Activated CD8-positive, alpha-beta memory T cell treated with anti-CD3 and anti-CD28 coated beads, Interleukin-2, amount 50 U/mL, for 24 hours (primary cell): ENCODE measurements around the gene TEX264.

Experiments
- DNase-seq: peaks from one replicate; pipeline ENCODE4 v3.0.0-alpha.2; 2020; ENCODE audit errors: extremely low read depth

Gene TEX264

DNA sequence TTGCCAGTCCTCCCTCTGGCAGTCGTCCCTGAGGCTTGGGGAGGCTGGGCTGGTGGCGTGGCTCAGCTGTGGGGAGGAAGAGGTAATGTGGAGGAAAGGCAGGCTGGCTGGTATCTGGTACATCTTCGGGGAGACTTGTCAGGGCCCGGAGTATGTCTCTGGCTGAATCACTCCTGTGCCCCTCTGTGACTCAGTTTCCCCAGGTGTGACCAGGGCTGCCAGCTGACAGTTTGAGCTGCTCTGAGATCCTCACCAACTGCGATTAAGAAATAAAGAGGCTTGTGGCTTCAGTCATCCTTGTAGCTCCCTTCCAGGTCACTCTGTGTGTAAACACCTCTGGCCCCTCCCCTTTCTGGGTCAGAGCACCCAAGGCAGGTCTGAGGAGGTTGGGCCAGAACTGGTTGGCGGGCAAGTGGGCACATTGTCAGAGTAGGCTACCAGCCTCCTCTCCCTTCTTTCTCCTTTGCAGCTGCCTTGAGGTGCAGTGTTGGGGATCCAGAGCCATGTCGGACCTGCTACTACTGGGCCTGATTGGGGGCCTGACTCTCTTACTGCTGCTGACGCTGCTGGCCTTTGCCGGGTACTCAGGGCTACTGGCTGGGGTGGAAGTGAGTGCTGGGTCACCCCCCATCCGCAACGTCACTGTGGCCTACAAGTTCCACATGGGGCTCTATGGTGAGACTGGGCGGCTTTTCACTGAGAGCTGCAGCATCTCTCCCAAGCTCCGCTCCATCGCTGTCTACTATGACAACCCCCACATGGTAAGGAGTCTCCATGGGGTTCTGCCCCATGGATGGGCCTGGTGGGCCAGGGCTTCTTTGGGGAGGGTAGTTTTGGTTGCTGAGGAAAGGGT lies 3.0 kb downstream of the TEX264 start:
- no peak for DNase-seq

DNA sequence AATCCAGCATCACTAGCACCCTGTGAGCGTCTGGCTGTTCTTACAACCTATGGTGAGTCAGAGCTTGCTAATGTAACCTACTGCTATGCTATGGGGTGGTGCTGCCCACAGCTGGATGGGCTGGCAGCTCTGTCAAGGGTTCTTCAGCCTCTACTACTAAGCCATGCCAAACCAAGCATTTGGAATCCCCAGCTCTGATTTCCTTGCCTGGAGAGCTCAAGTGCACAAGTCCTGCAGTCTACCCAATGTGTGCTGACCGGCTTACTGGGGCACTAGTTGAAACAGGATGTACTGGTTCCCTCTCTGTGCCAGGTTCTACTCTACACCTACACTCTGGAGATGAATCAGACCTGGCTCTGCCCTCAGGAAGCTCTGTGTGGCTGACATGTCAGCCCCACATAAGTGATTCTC lies 4.2 kb downstream of the TEX264 start:
- DNase-seq, result no peak

DNA sequence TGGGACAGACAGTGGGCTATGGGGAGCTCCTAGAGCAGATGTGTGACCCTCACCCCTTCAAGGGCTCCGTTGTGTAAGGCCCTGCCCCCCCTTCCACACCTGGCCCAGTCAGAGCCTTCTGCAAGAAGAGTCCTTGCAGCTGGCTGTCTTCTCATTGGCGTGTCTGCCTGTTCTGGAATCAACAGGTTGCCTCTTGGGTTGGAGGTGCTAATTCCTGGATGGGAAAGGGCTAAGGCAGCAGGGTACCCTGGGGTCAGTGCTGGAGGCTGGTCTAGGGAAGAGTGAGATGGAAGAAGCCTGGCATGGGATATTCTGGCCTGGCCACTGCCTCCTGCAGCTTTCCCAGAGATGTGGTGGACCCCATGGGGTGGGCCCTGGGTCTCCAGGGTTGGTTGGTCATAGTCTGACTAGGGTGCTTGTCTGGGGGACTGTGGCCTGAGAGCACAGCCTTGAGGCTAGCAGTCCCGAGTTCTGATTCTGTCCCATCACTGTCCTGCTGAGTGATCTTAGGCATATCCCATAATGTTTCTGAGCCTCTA lies 5.1 kb downstream of the TEX264 start:
- DNase-seq, result no peak

DNA sequence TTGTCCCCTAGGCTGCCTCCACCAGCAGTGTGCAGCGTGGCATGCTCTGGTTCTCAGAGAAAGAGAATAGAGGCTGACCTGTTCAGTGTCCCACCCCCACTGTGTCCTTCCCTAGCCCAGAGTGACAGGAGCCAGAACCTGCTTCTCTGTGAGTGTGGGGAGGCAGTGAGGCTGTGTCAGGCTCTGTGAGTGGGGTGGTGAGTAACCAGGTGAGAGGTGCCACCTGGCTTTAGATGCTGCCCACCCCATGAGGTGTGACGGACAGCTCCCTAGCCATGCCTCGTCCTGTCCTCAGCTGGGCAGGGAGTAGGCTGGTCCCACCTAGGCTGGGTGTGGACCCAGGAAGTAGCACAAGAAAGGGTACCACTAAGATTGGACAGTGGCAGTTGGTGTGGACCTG lies 6.3 kb downstream of the TEX264 start:
- DNase-seq, result no peak

DNA sequence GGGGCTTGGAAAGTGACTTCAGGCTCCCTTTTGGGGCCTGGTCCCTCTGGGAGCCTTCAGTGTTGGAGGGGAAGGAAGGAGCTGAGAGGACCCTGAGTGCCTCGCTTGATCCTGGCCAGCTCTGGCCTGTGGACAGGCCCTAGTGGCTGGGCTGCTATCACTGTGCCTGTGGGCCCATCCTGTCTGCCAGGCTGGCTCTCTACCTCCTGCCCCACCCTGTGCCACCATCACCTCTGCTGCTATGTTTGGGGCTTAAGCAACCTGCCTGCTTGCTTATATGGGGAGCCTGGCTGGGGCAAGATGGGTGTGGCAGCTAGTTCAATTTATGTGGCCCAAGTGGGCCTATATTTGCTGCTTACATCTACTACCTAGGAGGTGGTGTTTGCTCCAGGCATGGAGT lies 7.1 kb downstream of the TEX264 start:
- DNase-seq, result no peak

DNA sequence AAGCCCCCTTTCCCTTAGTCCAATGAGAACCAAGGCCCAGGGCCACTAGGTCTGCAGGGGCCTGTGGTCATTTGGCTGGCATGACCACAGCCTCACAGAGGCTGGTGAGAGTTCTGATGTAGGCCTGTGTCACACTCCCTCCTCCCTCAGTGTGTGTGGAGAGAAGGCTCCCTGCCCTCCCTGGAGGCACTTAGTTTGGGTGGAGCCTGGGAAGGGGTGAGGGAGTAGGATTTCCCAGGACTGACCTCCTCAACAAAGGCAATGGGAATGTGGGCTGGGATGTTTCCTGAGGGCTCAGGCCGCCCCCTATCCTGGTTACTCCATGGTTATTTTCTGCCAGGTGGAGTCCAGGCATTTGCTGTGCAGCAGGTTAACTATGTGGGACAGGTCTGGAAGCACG lies 7.6 kb downstream of the TEX264 start:
- no peak for DNase-seq

DNA sequence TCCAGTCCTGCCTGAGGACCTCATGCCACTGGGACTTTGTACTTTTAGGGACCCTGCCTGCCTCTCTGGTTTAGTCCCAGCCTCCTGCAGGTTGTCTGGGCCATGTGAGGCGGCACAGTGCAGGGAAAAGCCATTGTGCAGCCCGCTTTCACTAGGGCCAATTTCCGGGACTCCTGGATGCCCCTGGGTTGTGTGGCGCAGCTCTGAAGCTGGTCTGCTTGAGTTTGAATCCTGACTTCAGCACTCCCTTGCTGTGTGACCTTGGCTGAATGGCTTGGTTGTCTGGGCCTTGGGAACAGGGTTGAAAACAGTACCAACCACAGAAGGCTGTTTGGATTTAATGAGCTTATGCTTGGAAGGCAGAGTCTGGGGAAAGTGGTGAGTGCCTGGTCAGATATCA lies 8.3 kb downstream of the TEX264 start:
- no peak for DNase-seq

DNA sequence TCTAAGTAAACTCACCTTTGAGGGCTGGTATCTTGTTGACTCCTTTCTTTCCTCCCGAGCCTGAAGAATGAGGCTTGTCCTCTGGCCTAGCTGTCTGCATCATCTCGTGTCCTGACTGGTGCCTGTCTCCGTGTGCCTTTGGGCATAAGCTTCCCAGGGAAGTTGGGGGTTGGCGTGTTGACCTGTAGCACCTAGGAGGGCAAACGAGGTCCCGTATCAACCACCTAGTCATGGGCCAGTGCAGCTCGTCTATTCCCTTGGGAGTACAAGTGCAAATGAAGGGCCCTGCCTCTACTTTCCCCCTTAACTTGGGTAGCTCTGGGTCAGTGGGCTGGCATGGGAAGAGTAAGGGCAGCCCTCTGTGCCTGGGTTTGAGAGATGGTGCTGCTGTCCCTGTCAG lies 8.7 kb downstream of the TEX264 start:
- DNase-seq, result no peak

DNA sequence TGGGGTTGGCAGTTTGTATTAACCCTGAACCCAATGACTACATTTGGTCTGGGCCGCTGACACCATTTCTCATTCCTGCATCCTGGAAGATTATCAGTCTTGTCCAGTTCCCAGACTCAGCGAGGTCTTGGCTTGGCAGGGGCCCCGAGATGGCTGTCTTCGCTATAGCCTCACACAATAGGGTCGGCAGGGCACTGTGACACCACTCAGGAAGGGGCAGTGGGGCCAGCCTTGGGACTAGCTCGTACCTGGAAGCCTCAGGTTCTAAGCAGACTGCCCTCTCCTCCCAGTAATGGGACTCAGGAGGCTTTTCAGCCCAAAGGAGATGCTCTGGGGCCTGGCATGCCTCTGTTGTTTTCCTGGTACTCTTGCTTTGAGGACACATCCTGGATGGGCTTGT lies 9.1 kb downstream of the TEX264 start:
- no peak for DNase-seq

DNA sequence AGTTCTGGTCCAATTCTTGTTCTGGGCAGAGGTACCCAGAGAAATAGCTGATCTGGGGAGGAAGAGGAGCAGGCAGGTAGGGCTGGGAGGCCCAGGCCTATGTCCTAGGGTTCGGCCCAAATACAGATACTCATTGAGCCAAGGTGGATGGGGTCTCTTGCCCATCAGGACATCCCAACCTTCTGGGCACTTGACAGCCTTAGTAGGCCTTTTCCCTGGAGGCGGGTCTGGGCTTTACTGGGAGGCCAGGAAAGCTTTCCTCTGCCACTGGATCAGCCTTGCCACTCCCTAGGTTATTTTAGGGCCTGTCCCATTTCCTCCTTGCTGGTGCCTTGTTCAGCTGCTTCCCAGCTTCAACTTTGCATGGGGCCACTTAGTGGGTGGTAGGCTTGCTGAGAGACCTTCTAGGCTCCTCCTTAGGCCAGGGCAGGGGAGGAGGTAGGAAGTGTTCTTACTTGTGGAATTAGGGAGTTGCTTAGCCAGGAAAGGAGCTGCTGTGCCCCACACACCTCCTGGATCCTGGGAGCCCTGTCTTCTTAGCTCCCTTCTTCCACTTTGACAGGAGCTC lies 9.7 kb downstream of the TEX264 start:
- DNase-seq, result no peak

DNA sequence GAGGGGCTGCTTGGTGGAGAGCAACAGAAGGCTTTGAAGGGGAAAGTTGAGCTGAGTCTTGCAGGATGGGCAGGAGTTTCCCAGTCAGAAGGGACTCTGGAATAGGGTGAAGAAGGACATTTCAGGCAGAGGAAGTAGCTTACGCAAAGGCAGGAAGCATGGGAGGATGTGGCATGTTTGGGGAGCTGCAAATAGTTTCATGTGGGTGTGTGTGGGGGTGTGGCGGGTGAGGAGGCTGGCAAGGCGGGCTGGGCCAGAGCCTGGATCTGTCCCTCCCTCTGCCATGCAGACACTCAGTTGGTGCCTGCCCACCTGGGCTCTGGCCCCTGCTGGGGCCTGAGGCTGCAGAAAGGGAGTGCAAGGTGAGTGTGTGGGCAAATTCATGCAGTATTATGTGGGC lies 10.4 kb downstream of the TEX264 start:
- no peak for DNase-seq

DNA sequence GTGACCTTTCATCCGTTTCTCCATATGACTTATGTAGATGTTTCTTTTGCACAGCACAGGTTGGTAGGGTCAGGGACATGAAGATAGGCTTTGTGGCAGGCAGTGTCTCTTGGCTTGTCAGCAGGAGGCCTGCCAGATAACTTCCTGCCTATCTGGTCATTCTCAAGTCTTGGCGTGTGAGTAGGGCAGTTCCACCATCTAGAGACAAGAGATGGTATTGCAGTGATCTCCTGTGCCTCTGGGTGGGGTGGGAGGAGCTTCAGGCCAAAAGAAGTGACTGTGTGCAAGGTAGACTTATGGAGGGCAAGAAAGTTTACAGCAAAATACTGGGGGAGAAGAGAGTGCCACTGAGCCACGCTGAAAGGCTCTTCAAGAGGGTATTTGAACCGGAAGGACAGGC lies 11.0 kb downstream of the TEX264 start:
- peak; percentile 32 for DNase-seq

DNA sequence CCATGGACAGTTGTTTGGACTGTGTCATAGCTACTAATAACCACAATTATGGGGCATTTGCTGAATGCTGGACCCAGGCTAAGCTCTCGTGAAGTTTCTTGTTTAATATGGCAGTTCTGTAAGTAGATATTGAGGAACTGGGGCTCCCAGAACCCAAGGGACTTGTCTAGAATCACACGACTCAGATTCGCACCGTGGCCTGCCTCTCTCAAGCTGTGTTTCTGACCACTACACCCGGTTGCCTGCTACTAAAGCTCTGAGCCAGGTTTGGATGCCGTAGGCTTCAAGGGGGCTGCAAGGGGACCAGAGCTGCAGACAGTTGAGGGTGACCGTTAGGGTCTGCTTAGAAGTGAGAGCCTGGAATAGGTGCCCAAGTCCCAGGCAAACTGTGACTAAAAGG lies 11.5 kb downstream of the TEX264 start:
- DNase-seq, result no peak

DNA sequence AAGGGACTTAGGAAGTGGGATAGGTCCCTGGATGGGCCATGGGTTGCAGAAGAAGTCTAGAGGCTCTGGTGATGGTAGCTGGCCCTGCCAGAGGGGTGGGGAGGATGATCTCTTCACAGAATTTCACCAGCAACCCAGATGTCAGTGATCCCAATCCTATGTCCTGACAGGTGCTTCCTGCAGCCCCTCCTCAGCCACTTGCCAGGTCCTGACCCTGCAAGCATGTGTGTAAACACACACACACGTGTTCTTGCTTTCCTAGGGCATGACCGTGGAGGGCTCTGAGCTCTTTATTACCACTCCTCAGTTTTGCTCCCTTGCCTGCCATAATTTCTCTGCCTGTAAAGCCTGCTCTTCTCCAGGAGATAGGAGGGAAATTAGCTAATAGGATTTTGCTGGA lies 12.5 kb downstream of the TEX264 start:
- no peak for DNase-seq

DNA sequence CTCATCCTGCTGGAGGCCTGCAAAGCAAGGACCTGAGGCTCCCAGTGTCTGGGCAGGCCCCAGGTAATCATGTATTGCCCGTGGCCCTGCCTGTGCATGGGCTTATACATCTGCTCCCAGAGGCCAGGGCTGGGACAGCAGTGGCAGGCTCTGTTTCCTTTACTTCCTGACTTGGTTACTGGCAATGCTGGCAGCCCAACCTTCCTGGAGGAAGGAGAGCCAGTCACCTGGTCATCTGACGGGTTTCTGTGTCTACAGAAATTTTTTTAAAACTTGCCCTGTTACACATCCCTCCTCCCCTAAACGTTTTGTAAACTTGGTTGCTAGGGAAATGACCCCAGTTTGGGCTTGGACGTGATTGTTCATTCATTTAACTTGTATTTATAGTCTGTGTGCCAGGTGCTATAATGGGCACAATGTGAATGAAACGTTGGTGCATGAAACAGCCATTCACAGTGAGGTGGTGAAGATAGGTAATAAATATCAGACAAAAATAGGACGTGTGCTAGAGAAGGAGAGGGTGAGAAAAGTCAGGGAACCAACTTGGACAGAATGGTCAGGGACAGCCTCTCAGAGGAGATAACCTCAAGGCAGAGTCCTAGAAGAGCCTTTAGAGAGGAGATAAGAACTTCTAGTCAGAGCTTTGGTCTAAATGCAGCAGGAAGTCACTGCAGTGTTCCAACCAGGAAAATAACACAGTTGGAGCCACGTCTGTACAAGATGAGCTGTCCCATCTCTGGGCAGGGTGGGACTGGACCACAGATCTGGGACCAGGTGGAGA lies 14.1 kb downstream of the TEX264 start:
- no peak for DNase-seq

DNA sequence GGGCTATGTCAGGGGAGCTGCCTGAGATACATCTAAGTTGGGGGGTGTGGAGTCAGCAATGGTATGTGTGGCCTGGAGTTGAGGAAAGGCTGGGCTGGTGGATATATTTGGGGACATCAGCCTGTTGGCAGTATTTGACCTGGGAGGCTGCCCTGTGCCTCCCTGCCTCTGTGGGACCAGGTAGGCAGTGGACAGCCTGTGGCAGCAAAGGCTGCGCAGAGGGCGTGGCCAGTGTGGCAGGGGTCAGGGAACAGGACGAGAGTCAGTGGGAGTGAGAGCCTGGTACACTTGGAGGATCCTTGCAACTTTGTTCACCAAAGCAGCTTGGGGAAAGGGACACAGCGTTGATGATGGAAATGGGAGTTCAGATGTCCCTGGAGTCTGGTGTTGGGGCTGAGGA lies 15.0 kb downstream of the TEX264 start:
- DNase-seq, result no peak

DNA sequence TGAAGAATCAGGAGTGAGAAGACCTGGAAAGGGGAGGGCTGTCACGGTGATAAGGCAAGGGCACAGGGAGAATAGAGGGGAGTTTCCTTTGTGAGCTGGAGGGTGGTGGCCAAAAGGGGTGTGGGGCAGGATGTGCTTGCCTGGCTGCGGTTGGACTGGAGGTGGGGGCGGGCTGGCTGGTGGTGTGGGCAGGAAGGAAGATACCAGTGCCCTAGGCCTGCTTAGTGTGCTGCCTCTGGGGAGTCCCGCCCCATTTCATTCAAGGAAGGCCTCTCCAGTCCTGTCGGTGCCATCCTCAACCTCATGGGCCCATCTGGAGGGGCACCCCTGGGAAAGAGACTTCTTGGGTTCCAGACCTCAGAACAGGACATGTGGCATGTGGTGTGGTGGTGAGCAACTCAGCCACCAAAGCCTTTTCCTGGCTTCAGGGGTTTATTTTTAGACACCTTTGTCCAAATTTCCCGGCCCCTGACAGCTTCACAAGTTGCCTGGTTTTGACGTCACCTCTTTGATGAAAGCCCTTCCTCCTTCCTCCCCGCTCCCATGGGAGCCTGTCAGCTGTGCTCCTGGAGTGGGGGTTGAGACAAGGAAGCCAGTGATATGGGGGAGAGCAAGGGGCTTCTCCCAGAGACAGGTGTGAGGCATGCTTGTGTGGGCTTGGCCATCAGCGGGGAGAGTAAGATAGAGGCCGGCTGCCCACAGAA lies 15.6 kb downstream of the TEX264 start:
- DNase-seq, result peak; percentile 61

DNA sequence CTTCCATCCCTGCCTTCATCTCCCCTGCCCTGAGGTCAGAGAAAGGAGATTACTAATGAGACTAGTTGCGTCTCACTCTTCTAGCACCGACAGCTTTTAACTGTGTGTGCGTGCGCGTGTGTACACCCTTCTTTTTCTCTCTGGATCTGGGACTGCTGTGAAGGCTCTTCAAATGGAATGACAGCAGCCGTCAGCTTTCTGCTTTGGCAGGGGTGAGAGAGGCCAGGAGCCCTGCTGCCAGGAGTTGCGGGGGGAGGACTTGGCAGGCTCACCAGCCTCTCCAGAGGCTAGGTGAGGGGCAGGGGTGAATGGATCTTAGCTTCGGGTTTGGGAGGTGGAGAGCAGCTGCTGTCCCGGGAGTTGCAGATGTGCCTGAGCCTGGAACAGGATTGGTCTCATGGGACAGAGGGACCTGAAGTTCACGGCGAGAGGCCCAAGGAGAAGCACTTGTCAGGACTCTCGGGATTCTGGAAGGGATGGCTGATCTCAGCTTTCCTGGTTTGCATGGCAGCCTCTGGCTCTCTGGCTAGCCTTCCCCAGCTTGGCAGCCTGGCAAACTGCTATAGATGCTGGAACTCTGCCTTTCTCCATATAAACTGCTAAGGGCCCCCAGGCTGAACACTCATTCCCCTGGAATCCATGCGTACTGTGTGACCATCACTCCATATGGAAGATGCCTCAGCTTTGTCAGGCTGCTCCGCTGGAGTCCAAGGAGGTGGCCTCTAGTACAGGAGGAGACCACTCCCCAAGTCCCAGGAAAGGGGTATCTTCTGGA lies 16.6 kb downstream of the TEX264 start:
- DNase-seq, result no peak

DNA sequence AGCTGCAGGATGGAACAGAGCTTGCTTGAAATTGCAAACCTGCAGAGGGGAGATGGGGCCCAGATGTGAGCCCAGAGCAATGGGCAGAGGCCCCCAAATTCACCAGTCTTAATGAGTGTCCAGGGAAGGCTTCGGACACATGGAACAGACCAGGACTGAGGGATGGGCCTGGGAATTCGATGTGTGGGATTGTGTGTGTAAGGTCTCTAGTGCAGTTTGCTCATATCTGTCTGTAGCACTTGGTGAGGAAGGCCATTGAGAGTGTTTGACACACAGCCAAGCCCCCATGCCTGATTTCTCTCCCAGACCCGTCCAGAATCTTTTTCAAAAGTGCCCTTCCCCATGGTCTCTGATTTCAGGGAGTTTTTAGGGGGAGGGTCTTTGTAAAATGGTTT lies 17.2 kb downstream of the TEX264 start:
- DNase-seq, result no peak

DNA sequence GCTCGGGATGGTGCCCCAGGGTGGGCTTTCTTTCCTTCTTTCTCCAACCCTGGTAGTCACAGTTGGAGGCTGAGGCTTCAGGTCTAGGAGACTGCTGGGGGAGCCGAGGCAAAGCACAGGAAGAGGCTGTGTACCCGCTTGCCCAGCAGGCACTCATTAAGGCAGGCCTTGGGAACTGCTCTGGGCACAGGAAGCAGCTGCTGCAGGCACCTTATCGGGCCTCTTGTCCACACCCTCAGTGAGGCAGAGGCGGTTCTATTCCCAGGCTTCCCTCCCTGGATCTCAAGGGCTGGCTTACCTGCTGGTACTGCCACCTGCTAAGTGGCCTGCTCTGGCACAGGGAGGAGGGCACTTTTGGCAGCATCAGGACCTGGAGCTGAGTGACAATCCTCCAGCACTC lies 20.0 kb downstream of the TEX264 start:
- DNase-seq, result no peak

DNA sequence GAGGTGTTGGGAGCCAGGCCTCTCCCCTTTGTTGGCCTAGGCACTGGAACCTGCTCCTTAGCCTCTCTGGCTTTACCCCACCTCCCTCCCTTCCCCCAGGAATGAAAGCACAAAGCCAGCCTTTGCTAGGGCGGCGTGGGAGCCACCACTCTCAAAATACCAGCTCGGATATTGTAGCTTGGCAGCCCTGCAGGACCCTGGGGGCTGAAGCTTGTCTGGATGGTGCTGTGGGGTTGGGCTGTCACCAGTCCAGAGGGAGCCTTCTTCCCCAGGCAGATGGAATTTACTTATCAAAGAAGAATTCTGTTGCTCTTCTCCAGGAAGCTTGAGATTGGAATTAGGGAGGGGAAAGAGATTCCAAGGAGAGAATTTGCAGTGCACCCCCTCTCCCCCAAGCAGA lies 20.9 kb downstream of the TEX264 start:
- no peak for DNase-seq
